ENCODE measurements around the gene FADS3. TPM values are rescaled to one million over a fixed set of nuclear protein-coding genes. Genes with fewer than 3 reads are reported as not detected.
A peak's percentile ranks its signal among the peaks of the same experiment; 100 is the strongest.

Gene FADS3
- total and polyA plus RNA-seq, 2 of the 4 experiments (the other 2 are of a cell fraction): 54.5 to 110 TPM

DNA sequence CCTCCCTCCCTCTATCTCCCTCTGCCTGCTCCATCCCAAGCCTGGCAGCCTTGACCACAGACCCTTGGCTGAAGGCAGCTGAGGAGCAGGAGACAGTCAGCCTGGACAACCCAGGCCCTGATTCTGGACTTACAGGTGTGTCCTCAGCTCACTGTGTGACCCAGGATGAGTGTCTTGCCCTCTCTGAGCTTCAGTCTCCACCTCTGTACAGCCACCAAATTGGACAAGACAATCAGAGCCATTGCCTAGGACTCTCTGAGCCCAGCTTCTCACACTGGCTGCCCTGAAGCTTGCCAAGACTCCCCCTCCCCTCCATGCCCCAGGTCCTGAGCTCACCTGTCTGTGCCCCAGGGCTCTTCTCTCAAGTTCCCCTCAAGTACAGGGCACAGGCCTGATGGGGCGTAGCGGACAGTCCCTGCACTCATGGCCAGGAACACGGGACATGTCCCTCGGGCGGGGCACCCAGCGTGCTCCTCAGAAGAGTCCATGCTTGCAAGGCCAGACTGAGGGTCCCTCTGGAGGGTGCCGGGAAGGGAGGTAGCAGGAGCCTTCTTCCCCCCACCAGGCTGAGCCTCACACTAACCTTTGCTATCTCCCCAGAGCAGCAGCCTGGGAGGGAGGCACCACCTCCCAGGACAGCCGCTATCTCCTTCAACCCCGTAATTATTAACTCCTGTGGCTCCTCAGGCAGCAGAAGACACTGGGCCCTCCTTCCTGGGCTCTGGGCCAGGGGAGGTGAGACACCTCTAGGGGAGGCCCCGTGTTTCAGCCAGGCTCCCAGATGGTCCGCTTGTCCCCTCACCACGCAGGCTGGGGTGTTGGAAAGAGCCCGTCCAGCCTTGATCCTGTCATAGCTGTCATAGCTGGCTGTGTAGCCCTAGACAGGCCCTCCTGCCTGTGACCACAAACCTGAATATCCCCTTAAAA is 28.6 kb upstream of the FADS3 start:
- H2AFZ ChIP-seq (replicated peaks; ENCODE audit: low read length, poor library complexity): peak overlapping the region; percentile 51
- no peak overlapping the region for H3K14ac ChIP-seq (replicated peaks; ENCODE audit: low read depth, low read length)
- H2BK5ac ChIP-seq (ENCODE audit: low read depth, low read length, poor library complexity, severe bottlenecking): no peak overlapping the region
- no peak overlapping the region for H4K8ac ChIP-seq (ENCODE audit: low read depth in 2 of 2, low read length in 2 of 2)
- H3K18ac ChIP-seq (ENCODE audit: low read depth, low read length): no peak overlapping the region
- TF ChIP-seq MAFK (IDR thresholded peaks at IDR 0.05; ENCODE audit: low read depth, low read length): no peak
- TF ChIP-seq, protein P1, sequence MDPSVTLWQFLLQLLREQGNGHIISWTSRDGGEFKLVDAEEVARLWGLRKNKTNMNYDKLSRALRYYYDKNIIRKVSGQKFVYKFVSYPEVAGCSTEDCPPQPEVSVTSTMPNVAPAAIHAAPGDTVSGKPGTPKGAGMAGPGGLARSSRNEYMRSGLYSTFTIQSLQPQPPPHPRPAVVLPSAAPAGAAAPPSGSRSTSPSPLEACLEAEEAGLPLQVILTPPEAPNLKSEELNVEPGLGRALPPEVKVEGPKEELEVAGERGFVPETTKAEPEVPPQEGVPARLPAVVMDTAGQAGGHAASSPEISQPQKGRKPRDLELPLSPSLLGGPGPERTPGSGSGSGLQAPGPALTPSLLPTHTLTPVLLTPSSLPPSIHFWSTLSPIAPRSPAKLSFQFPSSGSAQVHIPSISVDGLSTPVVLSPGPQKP (IDR thresholded peaks at IDR 0.05; ENCODE audit: borderline replicate concordance, low read depth, low read length): no peak
- TF ChIP-seq RCOR1 (IDR thresholded peaks at IDR 0.05; ENCODE audit: insufficient replicate concordance, low read length): no peak
- TF ChIP-seq POLR2A (IDR thresholded peaks at IDR 0.05; ENCODE audit: low read depth, low read length): no peak
- TF ChIP-seq RAD21 (IDR thresholded peaks at IDR 0.05; ENCODE audit: low read length): no peak
- no peak for TF ChIP-seq NFE2L2 (IDR thresholded peaks at IDR 0.05; ENCODE audit: low read depth, low read length)
- no peak for TF ChIP-seq CHD1 (IDR thresholded peaks at IDR 0.05; ENCODE audit: low read depth, low read length)
- no peak for TF ChIP-seq CEBPB (IDR thresholded peaks at IDR 0.05; ENCODE audit: low read depth, low read length)
- TF ChIP-seq SMC3 (IDR thresholded peaks at IDR 0.05; ENCODE audit: low read depth, low read length): no peak
- TF ChIP-seq RFX5 (IDR thresholded peaks at IDR 0.05; ENCODE audit: low read depth, low read length): no peak
- no peak for TF ChIP-seq BHLHE40 (IDR thresholded peaks at IDR 0.05; ENCODE audit: low read depth, low read length)
- no peak for TF ChIP-seq MAZ (IDR thresholded peaks at IDR 0.05; ENCODE audit: borderline replicate concordance, low read depth, low read length)
- TF ChIP-seq, protein P2, sequence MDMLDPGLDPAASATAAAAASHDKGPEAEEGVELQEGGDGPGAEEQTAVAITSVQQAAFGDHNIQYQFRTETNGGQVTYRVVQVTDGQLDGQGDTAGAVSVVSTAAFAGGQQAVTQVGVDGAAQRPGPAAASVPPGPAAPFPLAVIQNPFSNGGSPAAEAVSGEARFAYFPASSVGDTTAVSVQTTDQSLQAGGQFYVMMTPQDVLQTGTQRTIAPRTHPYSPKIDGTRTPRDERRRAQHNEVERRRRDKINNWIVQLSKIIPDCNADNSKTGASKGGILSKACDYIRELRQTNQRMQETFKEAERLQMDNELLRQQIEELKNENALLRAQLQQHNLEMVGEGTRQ (IDR thresholded peaks at IDR 0.05; ENCODE audit: low read depth, low read length): no peak
- peak overlapping the region; percentile 43 for H2AK5ac ChIP-seq (ENCODE audit: low read depth, low read length)
- H4K91ac ChIP-seq (ENCODE audit: insufficient read depth, low read depth, low read length): no peak overlapping the region
- no TSS peak for BruUV-seq (replicated peaks)
- no peaks in the 10 kb centered on the region for H4K20me1 ChIP-seq (ENCODE audit: insufficient read depth, low read length)
- H3K4me2 ChIP-seq (ENCODE audit: low read depth, low read length): no peak overlapping the region
- ATAC-seq (ENCODE audit: low read depth): no peak
- no CpG with 5 or more reads among the region's 13 CpGs for WGBS, 2 experiments (ENCODE audit: extremely low coverage in 2 of 2, insufficient read length in 1 of 2)
- no peaks in the 10 kb centered on the region for H3K9me1 ChIP-seq (ENCODE audit: insufficient read depth, low read length)
- dilution Hi-C loops (cut with HindIII; ENCODE audit: low sequenced_read_pairs, unreplicated experiment): no loop called here
- in situ Hi-C loops (cut with MboI; ENCODE audit: low sequenced_read_pairs): no loop called here
- no peak overlapping the region for H2BK20ac ChIP-seq (ENCODE audit: low read depth, low read length)
- H4K5ac ChIP-seq (ENCODE audit: low read depth, low read length): no peak overlapping the region
- H3K27me3 ChIP-seq (ENCODE audit: control insufficient read depth, insufficient read depth, low read length): peaks cover 27% of the 10 kb centered on the region
- ChIA-PET CTCF (interaction anchor here (0.8 kb wide), 1 partner anchor 27 kb away, joined by 3 read pairs; no protein-coding TSS in a partner anchor), POLR2A (ENCODE audit: unreplicated experiment) (no interaction called here)
- H2BK120ac ChIP-seq (ENCODE audit: low read depth, low read length): no peak overlapping the region
- H2BK15ac ChIP-seq (ENCODE audit: low read depth, low read length): no peak overlapping the region; the same call in 2 of the 3 replicates
- no peak for DNase-seq
- no peak overlapping the region for H3K4ac ChIP-seq (ENCODE audit: low read depth, low read length)
- no peak overlapping the region for H3K4me3 ChIP-seq (ENCODE audit: insufficient read depth, low read depth, low read length)
- no peak overlapping the region for H3K23ac ChIP-seq (ENCODE audit: low read depth, low read length)
- H3K56ac ChIP-seq (ENCODE audit: extremely low read depth, insufficient read depth, low read length): no peak overlapping the region
- H3K36me3 ChIP-seq (ENCODE audit: control insufficient read depth, insufficient read depth, low read length): no peaks in the 10 kb centered on the region
- H3K27ac ChIP-seq (ENCODE audit: insufficient read depth, low read length): no peak overlapping the region
- H3K9me3 ChIP-seq (ENCODE audit: control insufficient read depth, insufficient read depth, low read length): no peaks in the 10 kb centered on the region
- no peak overlapping the region for H3K9ac ChIP-seq (ENCODE audit: low read depth, low read length)
- H3K4me1 ChIP-seq (ENCODE audit: control insufficient read depth, insufficient read depth, low read length): peaks cover 14% of the 10 kb centered on the region; the same call in 1 of the 2 replicates
- intact Hi-C loops (cut with micrococcal nuclease): no loop called here
- H2AK9ac ChIP-seq (replicated peaks; ENCODE audit: low read depth, low read length, poor library complexity): peak overlapping the region; percentile 55
- H3K79me1 ChIP-seq (ENCODE audit: low read depth in 1 of 2, low read length in 2 of 2): 0 out of 4 replicates have a peak, but pooled peaks cover 0 to 3% of the 10 kb centered on the region in 2 experiments
